GM12864 (cell line): ENCODE results near the gene RAB11FIP2.

Experiments
- DNase-seq: peaks from one replicate; pipeline ENCODE4 v3.0.0-alpha.2; 2011; ENCODE audit warnings: low read depth
- H3K4me3 ChIP-seq: 2 replicates; pipeline ENCODE4 v1.5.1; 2011; ENCODE audit warnings: mild to moderate bottlenecking, low read depth, low read length, control low read depth
- TF ChIP-seq, protein P1 (sequence below): IDR thresholded peaks from 2 replicates; pipeline ENCODE4 v1.5.1; 2011; ENCODE audit warnings: low read depth, mild to moderate bottlenecking, moderate library complexity, low read length, control low read depth, inconsistent platforms; ENCODE audit errors: missing control alignments

Gene RAB11FIP2

DNA sequence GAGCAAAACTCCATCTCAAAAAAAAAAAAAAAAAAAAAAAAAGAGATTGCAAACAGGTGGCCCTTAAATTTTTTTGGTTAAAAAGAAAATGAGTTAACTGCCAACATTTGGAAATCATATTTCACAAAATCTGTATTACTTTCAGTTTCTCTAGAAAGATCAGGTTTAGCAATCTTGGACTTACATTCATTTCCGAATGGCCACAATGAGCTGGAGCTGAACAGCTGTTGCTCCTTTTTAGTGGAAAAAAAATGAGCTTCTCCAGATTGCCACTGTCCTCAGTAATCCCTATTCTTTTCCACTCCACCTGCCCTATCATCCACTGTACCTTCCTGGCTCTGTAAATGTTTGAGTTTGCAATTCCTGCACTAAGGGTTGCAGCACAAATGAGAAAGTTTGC, 43.6 kb downstream of the RAB11FIP2 start:
- H3K4me3 ChIP-seq, result no peak overlapping the region
- no peak for DNase-seq
- TF ChIP-seq, protein P1, sequence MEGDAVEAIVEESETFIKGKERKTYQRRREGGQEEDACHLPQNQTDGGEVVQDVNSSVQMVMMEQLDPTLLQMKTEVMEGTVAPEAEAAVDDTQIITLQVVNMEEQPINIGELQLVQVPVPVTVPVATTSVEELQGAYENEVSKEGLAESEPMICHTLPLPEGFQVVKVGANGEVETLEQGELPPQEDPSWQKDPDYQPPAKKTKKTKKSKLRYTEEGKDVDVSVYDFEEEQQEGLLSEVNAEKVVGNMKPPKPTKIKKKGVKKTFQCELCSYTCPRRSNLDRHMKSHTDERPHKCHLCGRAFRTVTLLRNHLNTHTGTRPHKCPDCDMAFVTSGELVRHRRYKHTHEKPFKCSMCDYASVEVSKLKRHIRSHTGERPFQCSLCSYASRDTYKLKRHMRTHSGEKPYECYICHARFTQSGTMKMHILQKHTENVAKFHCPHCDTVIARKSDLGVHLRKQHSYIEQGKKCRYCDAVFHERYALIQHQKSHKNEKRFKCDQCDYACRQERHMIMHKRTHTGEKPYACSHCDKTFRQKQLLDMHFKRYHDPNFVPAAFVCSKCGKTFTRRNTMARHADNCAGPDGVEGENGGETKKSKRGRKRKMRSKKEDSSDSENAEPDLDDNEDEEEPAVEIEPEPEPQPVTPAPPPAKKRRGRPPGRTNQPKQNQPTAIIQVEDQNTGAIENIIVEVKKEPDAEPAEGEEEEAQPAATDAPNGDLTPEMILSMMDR, result no peak

DNA sequence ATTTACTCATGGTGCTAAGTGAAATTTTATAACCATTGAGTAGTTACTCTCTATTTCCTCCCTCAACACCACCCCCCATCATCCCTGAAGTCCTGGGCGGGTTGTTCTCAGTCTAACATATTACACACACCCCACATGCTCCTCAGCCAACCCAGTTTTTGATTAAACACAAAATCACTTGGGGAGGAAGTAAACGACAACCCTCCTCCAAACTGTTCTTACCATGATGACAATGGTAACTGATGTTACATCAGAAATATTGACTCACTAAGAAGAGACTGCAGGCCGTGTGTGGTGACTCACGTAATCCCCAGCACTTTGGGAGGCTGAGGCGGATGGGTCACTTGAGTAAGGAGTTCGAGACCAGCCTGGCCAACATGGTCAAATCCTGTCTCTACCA, 44.2 kb downstream of the RAB11FIP2 start:
- H3K4me3 ChIP-seq, result no peak overlapping the region
- no peak for DNase-seq
- TF ChIP-seq, protein P1, result no peak

DNA sequence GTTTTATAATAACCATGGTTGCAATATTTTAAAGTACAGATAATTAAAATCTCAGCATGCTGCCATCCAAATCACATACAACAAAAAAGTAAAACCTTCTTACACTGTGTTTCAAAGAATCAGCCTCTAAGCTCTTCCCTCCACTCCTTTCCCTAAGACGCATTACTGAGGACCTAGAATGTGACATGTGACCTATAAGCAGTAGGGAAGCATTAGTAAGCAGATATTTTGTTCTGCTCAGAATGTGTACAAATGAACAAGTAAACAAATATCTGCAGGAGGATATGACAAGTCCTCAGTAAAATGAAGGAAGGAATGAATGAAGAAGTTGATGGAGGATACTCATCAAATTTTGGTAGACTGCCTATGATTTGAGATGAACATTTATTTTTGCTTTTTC, 49.1 kb downstream of the RAB11FIP2 start:
- TF ChIP-seq, protein P1, result no peak
- DNase-seq, result no peak
- no peak overlapping the region for H3K4me3 ChIP-seq

DNA sequence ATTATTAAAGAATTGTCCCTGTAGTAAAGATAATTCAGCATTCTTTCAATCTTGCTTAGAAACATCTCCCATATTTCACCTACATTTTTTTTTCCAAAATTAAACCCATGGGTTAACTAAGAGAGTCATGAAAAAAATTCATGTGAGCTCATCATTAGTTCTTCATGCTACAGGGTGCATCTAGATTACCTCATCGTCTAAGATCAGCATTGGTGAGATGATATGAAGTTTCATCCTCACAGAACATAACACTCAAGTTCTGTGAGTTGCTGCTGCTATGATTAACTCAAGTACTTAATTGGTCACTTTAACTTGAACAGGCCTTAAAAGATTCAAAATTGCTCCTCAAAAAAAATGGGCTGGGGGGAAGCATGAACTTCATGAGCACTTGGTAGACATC, 50.0 kb downstream of the RAB11FIP2 start:
- no peak for DNase-seq
- TF ChIP-seq, protein P1, result no peak
- no peak overlapping the region for H3K4me3 ChIP-seq

DNA sequence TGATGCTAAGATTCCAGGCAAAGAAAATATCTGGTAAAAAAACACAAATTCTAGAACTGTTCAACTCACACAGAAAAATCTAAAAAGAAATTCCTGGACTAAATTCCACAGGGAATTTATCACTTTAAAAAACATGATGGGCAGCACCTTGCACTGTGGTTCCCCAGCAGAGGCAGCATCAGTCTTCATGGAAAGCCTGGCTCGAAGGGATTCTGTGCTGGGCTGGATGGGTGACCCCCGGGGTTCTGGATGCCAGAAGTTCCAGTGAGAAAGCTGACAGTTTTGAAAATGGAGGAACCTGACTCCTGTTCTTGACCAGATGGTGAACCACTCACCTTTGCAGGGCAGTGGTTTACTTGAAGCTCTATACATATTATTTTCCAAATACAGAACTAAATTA, 52.0 kb downstream of the RAB11FIP2 start:
- no peak overlapping the region for H3K4me3 ChIP-seq
- TF ChIP-seq, protein P1, result no peak
- DNase-seq, result no peak

DNA sequence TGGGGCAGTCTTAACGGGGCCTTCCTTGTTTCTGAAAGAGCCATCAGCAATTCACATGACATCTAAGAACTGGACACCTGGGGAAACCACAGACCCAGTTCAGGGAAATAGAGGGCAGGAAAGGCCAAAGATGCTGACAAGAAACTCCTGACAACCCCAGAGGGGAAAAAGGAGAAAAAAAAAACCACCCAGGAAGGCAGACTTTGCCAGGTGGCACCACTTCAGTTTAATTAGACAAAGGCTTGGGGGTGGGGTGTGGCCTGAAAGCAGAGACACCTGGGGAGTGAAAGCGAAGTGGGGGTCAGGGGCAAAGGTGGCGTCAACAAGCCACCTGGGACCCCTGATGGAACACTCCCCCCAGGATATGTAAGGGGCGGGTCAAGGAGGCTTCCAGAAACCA, 53.6 kb downstream of the RAB11FIP2 start:
- no peak for DNase-seq
- H3K4me3 ChIP-seq, result no peak overlapping the region
- TF ChIP-seq, protein P1, result no peak

DNA sequence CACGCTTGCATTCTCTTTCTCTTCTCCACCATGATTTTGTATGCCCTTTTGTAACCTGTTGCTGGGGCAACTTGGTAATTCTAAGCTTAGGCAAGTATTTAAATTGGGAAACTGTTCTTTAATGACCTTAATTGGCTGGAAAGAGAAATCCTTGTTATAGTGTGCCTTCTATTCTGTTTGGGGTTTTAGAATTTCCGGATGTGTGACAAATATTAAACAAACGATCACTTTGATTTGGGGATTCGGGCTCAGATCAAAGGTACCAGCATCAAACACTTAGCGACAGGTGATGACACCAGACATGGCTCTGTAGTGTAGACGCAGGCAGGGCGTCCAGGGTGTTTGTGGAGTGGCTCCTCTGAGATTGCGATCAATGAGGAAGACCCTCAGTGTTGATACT, 55.0 kb downstream of the RAB11FIP2 start:
- TF ChIP-seq, protein P1, result no peak
- no peak overlapping the region for H3K4me3 ChIP-seq
- DNase-seq, result no peak
